PFSK-1 (cell line): ENCODE results near the gene DICER1.

ENCODE experiments used
- POLR2AphosphoS5 ChIP-seq: IDR thresholded peaks from 2 replicates; pipeline ENCODE4 v1.6.1; 2012; ENCODE audit warnings: low read depth, mild to moderate bottlenecking, control low read depth, low read length, moderate library complexity
- REST ChIP-seq, 2 experiments: IDR thresholded peaks; 2 replicates each; pipeline versions ENCODE4 v1.6.1 to v1.8.0; 2011 to 2012; ENCODE audit warnings: low read depth in 2 of 2, low read length in 2 of 2, control low read depth in 1 of 2, inconsistent platforms in 1 of 2, mild to moderate bottlenecking in 1 of 2, moderate library complexity in 1 of 2; ENCODE audit not compliant: insufficient read depth in 1 of 2
- SIN3A ChIP-seq: IDR thresholded peaks from 2 replicates; pipeline ENCODE4 v1.6.1; 2012; ENCODE audit warnings: mild to moderate bottlenecking, low read length, moderate library complexity, borderline replicate concordance; ENCODE audit not compliant: insufficient read depth
- TAF1 ChIP-seq: IDR thresholded peaks from 2 replicates; pipeline ENCODE4 v1.6.1; 2012; ENCODE audit warnings: low read length, control low read depth, borderline replicate concordance; ENCODE audit not compliant: insufficient read depth

GRCh38 chr14:95206534-95206933 lies 49.2 kb upstream of the DICER1 start:
- TF ChIP-seq SIN3A (no peak), POLR2AphosphoS5 (no peak), REST (IDR thresholded peaks at IDR 0.05; ENCODE audit: insufficient read depth in 1 of 2, low read depth in 2 of 2, low read length in 2 of 2) (no peak), TAF1 (no peak)
